Ectodermal cell (in vitro differentiated cells): ENCODE data around the gene CEP72.

Source experiments
- H3K27ac ChIP-seq: 2 replicates; pipeline ENCODE4 v1.7.0; 2013; ENCODE audit warnings: mild to moderate bottlenecking, low read depth, low read length; ENCODE audit not compliant: insufficient read depth, poor library complexity, severe bottlenecking
- H3K27me3 ChIP-seq: 2 replicates; pipeline ENCODE4 v1.7.0; 2013; ENCODE audit warnings: mild to moderate bottlenecking, low read length; ENCODE audit not compliant: insufficient read depth, control insufficient read depth, poor library complexity, severe bottlenecking
- H3K36me3 ChIP-seq: one replicate; pipeline ENCODE4 v1.7.0; 2013; ENCODE audit warnings: low read length; ENCODE audit not compliant: control insufficient read depth, insufficient read depth
- H3K4me1 ChIP-seq: one replicate; pipeline ENCODE4 v1.7.0; 2013; ENCODE audit warnings: low read length; ENCODE audit not compliant: control insufficient read depth, insufficient read depth
- H3K4me3 ChIP-seq: 2 replicates; pipeline ENCODE4 v1.7.0; 2013; ENCODE audit warnings: low read depth, low read length, control low read depth; ENCODE audit not compliant: insufficient read depth
- H3K9me3 ChIP-seq: 2 replicates; pipeline ENCODE4 v1.7.0; 2013; ENCODE audit warnings: mild to moderate bottlenecking, low read length, moderate library complexity; ENCODE audit not compliant: control insufficient read depth
- WGBS, 2 experiments: methylation state at CpG; one replicate each; pipeline ENCODE4 v1.1.7; 2013; ENCODE audit warnings: missing lambda C conversion rate in 2 of 2; 5-methylcytosine and 5-hydroxymethylcytosine counted together

The CEP72 gene

GRCh38 chr5:671459-672328 lies 59.6 kb downstream of the CEP72 start:
- 41 to 43% methylated on average over 27 of the region's 27 CpGs for WGBS, 2 experiments
- peak overlapping the region; percentile 91 for H3K27ac ChIP-seq
- H3K9me3 ChIP-seq, result no peaks in the 10 kb centered on the region
- no peaks in the 10 kb centered on the region for H3K36me3 ChIP-seq
- H3K4me1 ChIP-seq, result peaks cover 20% of the 10 kb centered on the region
- peaks cover 11% of the 10 kb centered on the region for H3K27me3 ChIP-seq
- no peak overlapping the region for H3K4me3 ChIP-seq

GRCh38 chr5:672329-673160 lies 60.4 kb downstream of the CEP72 start:
- Histone ChIP-seq H3K36me3 (no peaks in the 10 kb centered on the region), H3K27ac (peak overlapping the region; percentile 91), H3K4me1 (peaks cover 20% of the 10 kb centered on the region), H3K9me3 (no peaks in the 10 kb centered on the region), H3K27me3 (peaks cover 11% of the 10 kb centered on the region), H3K4me3 (no peak overlapping the region)
- WGBS, 2 experiments, result 42 to 47% methylated on average over 27 of the region's 27 CpGs

DNA sequence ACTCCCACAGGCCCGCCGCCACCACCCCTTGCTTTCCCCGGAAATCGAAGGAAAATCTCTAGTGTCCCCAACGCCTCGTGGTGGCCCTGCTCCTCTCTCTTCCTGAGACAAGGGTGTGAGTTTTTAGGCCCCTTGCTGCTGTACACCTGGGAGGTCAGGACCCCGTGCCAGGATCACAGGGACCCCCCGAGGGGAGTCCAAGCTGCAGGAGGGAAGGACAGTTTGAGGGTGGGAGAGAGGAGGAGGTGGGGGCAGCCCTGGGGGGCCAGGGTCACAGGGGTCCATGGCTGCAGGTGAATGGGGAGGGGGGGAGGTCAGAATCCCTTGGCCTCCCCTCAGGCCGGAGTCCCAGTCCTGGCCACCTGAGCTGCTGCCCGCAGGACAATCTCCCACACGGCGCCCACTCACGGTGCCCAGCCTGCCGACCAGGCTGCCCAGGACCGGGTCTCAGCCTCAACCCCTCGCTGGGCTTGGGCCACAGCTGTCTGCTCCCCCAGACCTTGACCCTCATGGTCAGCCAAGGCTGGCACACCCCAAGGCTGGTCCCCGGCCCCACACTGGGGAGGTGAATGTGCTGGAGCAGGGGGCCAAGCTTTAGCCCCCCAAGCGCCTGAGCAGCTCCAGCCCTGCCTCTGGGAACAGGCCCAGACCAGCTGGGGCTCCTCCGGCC lies 61.2 kb downstream of the CEP72 start:
- Histone ChIP-seq H3K36me3 (no peaks in the 10 kb centered on the region), H3K27me3 (peaks cover 11% of the 10 kb centered on the region), H3K27ac (peak overlapping the region; percentile 91), H3K4me3 (no peak overlapping the region), H3K4me1 (peaks cover 20% of the 10 kb centered on the region), H3K9me3 (no peaks in the 10 kb centered on the region)
- WGBS, 2 experiments, result 77 to 80% methylated on average over 19 of the region's 19 CpGs

- Histone ChIP-seq H3K27me3 (peaks cover 11% of the 10 kb centered on the region), H3K4me3 (no peak overlapping the region), H3K9me3 (no peaks in the 10 kb centered on the region), H3K36me3 (no peaks in the 10 kb centered on the region), H3K27ac (no peak overlapping the region), H3K4me1 (peaks cover 20% of the 10 kb centered on the region)
- 90 to 92% methylated on average over 27 of the region's 27 CpGs for WGBS, 2 experiments
These were observed 61.9 kb downstream of the CEP72 start for GRCh38 chr5:673831-674629.

GRCh38 chr5:674630-675011 lies 62.5 kb downstream of the CEP72 start:
- H3K36me3 ChIP-seq, result no peaks in the 10 kb centered on the region
- no peak overlapping the region for H3K27ac ChIP-seq
- peaks cover 20% of the 10 kb centered on the region for H3K4me1 ChIP-seq
- peaks cover 11% of the 10 kb centered on the region for H3K27me3 ChIP-seq
- 78 to 80% methylated on average over 7 of the region's 7 CpGs for WGBS, 2 experiments
- no peak overlapping the region for H3K4me3 ChIP-seq
- no peaks in the 10 kb centered on the region for H3K9me3 ChIP-seq

DNA sequence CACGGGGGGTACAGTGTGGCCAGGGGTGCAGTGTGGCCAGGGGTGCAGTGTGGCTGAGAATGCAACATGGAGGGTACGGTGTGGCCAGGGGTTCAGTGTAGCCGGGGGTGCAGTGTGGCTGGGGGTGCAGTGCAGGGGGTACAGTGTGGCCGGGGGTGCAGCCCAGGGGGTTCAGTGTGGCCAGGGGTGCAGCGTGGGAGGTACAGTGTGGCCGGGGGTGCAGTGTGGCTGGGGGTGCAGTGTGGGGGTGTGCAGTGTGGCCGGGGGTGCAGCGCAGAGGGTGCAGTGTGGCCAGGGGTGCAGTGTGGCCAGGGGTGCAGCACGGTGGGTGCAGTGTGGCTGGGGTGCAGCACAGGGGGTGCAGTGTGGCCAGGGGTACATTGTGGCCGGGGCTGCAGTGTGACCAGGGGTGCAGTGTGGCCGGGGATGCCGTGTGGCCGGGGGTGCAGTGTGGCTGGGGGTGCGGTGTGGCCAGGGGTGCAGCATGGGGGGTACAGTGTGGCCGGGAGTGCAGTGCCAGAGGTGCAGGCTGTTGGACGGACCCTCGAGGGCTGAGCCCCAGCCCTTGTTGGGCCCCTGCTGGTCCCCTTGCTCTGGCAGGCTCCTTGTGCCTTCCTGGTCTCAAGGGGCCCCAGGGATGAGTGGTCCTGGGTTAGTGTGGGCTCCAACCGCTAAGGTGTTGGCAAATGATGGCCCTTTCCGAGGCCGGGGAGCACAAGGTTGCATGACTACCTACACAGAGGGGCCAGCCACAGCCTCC lies 63.2 kb downstream of the CEP72 start:
- H3K4me1 ChIP-seq, result peaks cover 20% of the 10 kb centered on the region
- H3K9me3 ChIP-seq, result no peaks in the 10 kb centered on the region
- H3K4me3 ChIP-seq, result no peak overlapping the region
- H3K27ac ChIP-seq, result no peak overlapping the region
- peaks cover 11% of the 10 kb centered on the region for H3K27me3 ChIP-seq
- WGBS, 2 experiments, result 87 to 89% methylated on average over 20 of the region's 20 CpGs
- H3K36me3 ChIP-seq, result no peaks in the 10 kb centered on the region

DNA sequence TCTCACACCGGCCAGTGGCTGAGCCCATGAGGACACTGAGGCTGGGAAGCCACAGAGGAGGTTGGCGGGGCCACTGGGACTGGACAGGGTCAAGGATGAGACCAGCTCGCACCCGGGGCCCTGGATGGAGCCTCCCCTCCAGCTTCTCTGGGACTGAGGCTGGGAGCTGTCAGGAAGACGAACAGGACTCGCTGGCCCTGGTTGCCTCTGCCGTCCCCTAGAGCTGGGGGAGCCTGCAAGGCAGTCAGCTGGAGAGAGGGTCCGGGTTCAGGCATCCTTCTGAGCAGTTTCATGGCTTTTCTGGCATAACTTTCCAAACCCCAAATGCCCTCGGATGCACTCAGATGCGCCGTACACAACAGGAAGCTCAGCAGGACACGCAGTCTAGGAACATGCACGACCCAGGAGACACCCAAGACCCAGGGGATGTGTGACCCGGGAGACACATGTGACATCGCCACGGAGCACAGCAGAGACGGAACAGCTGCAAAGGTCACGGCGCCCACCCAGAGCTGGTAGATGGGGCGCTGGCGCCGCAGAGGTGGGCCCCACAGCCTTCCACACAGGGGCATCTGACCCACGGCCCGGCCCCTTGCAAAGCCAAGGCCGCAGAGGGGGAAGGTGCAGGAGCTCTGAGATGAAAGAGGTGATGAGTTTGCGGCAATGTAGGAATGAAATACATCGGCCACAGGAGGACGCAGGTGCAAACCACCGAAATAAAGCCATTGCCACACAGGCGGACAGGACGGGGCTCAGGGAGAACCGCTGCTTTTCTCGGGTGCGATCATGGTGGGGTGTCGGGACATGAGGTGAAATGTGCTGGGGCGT lies 63.9 kb downstream of the CEP72 start:
- peaks cover 20% of the 10 kb centered on the region for H3K4me1 ChIP-seq
- WGBS, 2 experiments, result 91% methylated on average over 36 of the region's 36 CpGs
- no peak overlapping the region for H3K27ac ChIP-seq
- no peaks in the 10 kb centered on the region for H3K36me3 ChIP-seq
- peaks cover 11% of the 10 kb centered on the region for H3K27me3 ChIP-seq
- H3K9me3 ChIP-seq, result no peaks in the 10 kb centered on the region
- no peak overlapping the region for H3K4me3 ChIP-seq

- WGBS, 2 experiments, result 94% methylated on average over 48 of the region's 48 CpGs
- Histone ChIP-seq H3K27ac (no peak overlapping the region), H3K36me3 (no peaks in the 10 kb centered on the region), H3K27me3 (peaks cover 11% of the 10 kb centered on the region), H3K4me3 (no peak overlapping the region), H3K4me1 (peaks cover 20% of the 10 kb centered on the region), H3K9me3 (no peaks in the 10 kb centered on the region)
These were observed 64.5 kb downstream of the CEP72 start for GRCh38 chr5:676699-677076.
